IPS-NIHi7 (cell line): ENCODE results near the gene TMC3.
"Not testable (repeated sequence)": the region's sequence is repeated elsewhere in the genome, so short reads cannot be mapped to it uniquely, and the experiment has no call there.

Experiments used
- DNase-seq: peaks from one replicate; pipeline ENCODE4 v3.0.0; 2012; ENCODE audit warnings: mixed read lengths; ENCODE audit errors: extremely low spot score

TMC3 gene

DNA sequence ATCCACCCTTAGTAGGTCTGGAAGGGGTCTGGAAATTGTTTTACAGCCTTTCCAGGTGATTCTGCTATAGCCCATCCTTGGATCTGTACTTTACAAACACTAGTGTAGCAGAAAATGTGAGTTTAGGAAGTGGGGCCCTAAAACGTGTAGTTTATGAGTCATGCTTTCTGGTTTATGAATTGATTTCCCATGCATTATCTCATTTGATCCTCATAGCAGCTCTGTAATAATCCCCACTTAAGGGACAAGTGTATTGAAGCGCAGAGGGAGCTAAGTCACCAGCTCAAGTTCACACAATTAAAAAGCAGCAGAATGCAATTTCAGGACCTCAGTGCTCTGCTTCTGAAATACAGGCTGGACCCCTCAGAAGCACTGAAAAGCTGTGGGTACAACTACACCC lies 27.4 kb downstream of the TMC3 start:
- no peak for DNase-seq

DNA sequence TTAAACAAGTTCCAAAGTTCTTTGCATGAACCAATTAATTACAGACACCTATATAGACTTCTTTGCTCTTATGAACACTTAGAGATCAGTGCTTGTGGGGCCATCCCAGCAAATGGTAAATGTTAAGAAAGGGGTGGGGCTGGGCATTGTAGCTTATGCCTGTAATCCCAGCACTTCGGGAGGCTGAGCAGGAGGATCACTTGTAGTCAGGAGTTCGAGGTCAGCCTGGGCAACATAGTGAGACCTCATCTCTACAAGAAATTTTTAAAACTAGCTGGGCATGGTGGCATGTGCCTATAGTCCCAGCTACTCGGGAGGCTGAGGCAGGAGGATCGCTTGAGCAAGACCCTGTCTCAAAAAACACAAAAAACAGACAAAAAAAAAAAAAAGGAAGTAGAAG lies 30.6 kb downstream of the TMC3 start:
- DNase-seq = no peak

DNA sequence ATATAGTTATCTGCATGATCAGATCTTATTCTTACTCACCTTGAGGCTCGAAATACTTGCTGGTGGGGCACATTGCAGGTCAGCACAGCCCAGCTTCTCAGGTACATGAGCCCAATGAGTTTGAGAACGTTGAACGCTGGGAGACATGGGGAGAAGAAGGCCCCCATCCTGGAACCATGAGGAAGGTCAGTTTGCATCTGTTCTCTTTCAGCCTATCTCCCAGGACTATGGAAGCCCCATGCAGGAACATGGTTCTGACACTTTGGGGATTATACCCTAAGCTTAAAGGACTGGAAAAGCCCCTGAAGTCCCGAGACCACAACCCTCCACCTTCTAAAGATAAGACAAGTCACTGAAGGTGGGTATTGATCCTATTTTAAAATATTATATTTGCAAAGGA lies 32.7 kb downstream of the TMC3 start:
- DNase-seq = no peak

DNA sequence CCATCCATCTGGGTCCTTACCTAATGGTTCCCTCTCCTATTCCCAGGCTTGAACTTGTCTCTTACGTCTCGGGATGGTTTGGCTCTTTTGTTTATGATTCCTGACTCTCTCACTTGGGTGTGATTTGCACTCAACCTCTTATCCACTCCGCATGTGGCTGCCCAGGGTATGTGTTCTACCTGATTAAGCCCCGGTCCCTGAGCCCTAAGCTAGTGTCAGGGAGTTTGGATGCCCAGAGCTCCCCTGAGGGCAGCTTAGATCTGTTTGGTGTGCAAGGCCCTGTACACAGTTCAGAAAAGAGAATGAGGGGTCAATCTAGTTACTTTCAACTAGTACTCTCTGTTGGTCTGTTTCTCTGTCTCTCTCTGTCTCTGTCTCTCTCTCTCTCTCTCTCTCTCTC lies 34.2 kb downstream of the TMC3 start:
- no peak for DNase-seq

DNA sequence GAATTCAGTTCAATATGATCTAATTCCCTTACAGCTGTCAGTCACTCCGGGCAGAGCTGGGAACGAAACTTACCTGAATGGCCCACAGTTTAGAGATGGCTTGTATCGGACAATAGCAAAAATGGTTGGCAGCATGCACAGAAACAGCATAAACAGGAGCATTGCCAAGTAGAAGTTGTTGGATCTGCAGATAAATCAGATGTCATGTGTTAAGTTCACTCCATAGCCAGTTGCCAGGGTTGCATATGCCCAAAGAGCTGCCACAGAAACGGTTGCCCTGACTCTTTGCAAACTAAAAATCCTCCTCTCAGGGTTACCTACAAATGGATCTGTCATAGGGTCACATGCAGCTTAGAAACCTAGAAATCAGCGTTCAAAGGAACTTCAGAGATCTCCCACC lies 34.7 kb downstream of the TMC3 start:
- no peak for DNase-seq

DNA sequence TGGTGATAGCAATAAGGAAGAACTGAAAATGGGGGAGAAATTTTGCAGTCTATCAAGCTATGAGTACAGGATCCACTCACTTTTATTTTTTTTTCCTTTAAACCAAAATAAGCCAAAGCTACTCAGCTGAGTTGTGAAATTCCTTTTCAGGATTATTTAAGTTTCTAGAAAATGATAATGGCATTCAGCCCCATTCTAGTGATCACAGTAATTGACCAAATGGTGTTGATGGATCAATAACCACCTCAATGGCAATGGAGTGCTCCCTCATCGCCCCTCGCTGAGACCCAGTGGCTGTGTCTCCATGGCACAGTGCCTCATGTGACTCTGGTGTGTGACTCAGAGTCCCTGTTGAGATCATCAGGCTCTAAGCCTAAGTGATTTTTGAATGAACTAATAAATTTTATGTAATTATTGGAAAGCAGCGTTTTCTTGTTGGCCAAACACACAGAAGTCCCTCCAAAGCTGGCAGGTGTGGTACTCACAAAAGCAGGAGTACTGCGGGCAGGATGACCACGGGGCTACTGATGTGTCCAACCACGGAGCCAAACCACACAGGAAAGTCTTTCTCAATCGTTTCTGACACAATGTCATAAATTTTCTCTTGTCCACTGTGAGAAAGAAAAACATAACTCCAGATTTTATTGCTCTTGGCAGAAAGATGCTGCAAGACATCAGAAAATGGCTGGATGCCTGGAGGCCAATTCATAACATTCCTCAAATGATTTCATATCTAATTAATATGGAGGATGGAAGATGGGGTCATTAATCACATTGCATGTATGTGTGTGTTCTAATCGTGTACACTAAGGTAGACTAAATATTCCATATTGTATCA lies 35.6 kb downstream of the TMC3 start:
- no peak for DNase-seq

DNA sequence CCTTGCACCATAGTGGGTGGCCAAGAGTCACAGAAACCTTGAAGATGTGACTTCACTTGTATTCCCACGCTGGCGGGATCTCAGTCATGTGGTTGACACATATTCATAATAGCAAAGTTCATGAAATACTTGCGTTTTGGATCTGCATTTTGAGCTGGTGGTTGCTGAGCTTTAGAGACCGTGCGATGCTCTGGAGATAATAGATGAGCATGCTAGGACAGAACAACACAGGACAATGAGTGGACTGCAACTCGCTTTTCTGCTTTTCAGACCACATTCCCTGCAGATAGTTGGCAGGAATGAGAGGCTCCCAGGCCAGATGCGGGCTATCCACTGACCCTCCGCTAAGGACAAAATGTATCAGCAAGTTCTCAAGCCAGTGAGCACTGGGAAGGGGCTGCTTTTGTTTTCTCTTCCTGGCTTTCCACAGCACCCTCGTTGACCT lies 36.3 kb downstream of the TMC3 start:
- no peak for DNase-seq

DNA sequence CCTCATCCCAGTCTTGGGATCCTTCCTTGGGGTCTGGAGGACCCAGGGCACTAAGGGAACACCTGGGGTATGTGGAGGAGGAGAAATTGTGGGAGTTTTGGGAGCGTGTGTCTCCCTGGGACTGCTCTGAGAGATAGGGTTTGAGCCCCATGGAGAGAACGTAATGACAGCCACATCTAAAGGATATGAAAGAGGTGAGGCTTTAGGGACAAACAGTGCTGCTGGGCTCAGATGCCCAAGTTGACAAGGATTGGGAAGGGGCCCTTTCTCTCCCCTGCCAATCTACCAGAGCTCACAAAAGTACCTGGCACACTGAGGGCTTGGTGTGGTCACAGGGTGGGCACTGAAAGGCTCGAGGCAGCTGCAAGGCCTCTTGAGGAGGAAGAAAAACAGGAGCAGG lies 36.8 kb downstream of the TMC3 start:
- DNase-seq = no peak

DNA sequence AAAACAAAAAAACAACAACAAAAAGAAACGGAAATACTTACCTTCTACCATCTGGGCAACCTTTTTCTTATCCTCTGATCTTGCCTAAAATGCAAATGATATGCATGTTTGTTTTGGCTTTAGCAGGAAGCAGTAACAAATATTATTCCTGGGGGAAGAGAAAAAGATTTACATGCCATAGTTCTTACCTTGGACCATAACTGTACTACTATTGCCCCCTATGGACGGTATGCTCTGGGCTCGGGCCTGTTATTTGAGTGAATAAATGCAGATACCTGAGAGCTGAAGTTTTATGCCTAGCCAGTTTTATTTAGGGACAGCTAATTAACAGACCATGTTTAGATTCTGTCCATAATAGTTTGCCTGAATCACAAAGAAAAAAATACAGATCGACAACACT lies 37.4 kb downstream of the TMC3 start:
- no peak for DNase-seq

DNA sequence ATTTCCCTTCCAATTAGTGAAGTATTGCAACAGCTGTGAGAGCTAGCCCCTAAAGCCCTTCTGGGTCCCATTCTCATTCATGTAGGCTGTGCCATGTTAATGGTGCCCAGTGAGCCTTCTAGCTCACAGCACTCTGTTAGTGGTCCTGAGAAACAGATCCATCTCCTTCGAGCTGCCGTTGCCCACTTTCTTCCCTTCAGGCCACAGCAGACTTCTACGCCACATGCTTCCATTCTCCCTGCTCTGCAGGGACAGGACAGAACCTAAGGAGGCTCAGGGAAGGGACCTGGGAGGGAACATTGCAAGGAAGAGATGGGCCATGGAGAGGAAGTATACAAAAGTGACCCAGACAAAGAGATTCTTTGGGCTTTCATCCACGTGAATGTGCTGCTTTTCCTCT lies 38.4 kb downstream of the TMC3 start:
- DNase-seq = no peak

DNA sequence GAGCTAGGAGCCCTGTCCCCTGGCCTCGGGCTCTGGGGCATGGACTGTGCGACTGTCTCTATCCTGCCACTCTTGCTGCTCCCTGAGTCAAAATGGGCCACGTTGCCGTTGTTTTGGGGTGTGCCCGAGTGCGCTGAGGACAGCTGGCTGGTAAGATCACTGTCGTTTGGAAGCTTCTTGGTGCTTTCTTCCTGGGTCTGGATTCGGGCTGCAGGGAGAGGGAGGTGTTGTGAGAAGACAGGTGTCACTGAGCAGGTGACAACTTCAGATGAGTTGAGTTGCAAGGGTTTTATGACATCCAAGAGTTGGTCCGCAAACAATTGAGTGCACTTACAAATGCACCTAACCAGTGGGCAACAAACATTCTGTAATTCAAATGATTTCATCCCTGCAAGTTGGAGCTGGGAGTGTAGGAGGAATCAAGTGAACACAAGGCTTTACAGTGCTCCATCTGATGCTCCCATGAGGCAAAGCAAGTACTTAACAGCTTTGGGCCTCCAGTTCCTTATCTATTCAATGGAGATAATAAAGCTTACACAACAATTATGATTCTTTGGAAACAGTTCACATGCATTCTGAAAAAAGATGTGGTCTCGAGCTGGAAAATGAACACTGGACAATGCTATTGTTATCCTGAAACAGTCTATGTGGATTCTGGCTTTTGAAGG lies 39.1 kb downstream of the TMC3 start:
- no peak for DNase-seq

DNA sequence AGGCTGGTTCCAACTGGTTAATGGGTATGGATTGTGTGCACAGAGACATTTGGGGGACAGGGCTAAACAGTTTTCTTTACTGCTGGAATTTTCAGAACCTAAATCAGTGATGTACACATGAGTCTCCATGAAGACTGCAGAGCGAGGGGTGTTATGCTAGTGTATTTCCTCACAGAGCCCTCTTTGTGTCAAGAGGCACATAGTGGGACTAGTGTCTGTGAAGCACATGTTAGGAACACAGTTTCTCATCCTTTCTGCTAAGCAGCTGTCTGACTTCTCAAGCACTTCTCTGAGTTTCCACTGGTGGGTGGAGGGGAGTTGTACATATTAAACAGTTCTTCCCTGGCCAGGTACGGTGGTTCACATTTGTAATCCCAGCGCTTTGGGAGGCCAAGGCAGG lies 40.6 kb downstream of the TMC3 start:
- no peak for DNase-seq

DNA sequence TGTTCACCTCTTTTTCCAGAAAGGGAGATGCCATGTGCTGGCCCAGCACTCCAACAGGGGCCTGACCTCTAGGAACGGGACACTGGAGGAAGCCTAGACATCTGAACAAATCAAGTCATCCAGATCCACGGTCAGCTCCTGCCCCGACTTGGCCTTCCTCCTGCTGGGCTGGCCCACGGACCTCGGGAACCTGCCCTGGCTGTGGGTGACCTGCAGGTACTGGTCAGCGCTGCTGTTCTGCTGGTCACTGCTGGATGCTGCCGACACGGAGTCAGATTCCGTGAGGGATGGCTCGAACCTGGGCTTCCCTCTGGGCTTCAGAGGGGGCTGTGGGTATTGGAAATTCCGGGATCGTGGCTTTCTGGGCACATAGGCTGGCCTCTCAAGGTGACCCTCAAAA lies 41.7 kb downstream of the TMC3 start:
- no peak for DNase-seq

DNA sequence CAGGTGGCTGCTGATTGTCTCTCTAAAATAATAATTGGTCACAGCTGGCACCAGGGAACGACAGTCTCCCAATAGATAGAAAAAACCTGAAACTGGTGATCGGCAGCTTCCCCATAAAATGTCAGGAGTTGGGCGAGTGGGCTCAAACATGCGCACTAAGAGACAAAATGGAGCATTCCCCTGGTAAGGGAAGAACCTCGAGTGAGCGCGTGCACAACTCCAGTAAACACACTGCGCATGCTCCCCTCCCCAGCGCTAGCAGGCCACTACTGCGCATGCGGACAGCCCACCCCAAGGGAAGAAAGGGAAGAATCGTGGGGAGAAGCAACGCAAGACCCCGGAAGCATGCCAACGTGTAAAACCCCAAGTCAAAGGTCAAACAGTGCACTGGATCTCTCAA lies 42.4 kb downstream of the TMC3 start:
- DNase-seq = no peak

DNA sequence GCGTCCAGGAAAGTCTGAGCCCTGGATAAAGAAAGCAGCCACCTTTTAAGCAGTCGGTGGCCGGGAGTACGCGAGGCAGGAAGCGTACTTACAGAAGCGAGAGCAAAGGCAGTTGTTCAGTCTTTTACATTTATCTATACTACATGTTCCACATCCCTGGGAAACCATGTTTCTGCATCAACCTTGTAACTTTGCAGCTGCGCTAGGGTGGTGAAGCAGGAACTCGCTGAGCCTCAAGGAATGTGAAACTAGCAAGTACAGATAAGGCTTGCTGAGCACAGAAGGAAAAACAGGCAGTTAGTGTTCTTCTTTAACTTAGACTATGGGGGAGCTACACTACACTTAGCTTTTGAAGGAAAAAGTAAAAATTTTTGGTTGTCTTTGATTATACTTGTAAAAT lies 42.9 kb downstream of the TMC3 start:
- not testable (repeated sequence) for DNase-seq

DNA sequence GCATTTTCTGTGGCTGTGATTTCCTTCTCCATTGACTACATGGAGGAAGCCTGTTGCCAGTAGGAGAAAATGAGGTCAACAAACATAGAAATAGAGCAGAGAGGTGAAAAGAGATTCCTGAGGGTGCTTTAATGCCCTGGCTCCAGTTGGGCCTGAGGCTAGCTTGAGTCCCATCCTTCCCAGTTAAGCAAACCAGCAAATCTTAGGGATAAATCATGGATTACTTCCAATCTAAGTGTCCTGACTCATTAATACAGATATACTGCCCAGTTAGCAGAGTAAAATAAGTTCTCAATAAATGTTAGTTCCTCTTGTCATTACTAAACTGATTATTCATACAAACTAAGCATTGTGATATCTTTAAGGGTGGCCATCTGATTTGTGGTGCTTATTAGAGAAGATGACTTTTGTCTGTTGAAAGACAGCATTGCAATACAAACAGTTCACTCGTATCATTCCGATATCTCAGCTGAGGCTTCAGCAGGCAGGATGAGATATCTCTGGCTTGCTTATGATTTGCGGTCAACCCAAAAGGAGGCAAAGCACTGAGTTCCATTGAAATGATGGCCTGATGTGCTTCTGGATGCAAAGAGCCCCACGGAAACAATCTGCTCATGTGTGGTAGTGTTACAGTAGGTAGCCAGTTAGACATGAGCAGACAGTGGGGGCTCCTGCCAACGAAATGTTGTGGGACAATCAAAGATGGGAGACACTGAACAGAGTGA lies 43.5 kb downstream of the TMC3 start:
- DNase-seq = no peak

DNA sequence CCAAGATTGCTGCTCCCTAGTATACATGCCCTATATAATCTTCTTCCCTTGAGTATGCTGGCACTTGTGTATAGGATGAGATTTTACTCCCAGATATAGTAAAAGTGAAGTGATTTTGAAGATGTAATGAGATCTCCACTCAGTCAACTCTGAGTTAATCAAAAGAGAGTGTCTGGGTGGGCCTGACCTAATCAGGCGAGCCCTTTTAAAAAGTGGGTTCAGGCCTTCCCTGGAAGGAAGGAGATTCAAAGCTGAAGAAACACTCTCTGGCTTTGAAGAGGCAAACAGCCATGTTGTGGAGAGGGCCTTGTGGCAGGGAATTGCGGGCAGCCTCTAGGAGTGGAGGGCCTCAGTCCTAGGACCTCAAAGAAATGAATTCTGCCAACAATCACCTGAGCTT lies 44.6 kb downstream of the TMC3 start:
- no peak for DNase-seq

DNA sequence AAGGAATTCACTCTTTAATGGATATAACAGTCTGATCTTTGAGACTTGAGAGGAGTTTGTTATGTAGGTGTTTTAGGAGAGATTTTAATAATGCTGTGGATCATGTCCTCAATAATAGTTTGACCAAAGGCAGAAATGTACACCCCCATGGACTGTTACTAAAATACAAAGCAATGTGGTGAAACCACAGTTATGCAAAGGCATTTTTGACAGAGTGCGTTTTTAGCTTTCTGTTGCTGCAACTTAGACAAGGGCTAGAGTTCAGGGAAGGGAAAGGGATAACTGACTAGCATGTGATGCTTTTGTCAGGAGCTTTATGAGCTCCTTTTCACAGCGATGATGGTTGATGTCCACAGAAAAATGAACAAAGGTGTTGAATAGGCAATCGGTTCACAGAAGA lies 46.5 kb downstream of the TMC3 start:
- DNase-seq = no peak

DNA sequence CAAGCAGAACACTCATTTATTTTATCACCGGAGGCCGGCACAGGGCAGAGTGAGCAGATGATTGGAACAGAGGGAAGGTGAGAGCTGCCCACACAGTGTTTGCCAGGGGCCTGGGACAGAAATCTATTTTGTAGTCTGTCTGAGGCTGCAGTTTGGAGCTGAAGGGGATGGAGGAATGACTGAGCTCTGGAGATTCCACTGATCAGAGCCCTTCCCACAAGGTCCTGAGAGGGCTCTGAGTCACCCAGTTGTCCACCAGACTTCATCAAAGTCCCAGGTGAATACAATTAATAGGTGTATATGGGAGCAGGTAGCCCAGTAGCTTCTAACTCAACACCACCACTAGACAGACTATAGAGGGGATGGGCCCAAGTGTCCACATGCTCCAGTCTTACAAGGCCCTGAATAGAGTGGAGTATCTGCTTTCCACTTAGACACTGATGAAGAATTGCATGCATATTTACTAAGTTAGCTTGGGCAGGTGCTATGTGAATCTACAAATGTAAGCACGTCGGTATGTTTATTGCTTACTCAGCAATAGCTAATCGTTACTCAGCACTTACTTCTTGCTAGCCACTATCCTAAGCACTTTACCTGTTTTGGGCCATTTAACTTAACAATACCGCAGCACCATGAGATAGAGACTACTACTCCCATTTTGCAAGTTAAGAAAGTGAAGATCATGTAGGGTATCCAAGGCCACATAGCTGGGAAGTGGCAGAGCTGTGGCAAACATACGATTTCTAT lies 47.4 kb downstream of the TMC3 start:
- no peak for DNase-seq

DNA sequence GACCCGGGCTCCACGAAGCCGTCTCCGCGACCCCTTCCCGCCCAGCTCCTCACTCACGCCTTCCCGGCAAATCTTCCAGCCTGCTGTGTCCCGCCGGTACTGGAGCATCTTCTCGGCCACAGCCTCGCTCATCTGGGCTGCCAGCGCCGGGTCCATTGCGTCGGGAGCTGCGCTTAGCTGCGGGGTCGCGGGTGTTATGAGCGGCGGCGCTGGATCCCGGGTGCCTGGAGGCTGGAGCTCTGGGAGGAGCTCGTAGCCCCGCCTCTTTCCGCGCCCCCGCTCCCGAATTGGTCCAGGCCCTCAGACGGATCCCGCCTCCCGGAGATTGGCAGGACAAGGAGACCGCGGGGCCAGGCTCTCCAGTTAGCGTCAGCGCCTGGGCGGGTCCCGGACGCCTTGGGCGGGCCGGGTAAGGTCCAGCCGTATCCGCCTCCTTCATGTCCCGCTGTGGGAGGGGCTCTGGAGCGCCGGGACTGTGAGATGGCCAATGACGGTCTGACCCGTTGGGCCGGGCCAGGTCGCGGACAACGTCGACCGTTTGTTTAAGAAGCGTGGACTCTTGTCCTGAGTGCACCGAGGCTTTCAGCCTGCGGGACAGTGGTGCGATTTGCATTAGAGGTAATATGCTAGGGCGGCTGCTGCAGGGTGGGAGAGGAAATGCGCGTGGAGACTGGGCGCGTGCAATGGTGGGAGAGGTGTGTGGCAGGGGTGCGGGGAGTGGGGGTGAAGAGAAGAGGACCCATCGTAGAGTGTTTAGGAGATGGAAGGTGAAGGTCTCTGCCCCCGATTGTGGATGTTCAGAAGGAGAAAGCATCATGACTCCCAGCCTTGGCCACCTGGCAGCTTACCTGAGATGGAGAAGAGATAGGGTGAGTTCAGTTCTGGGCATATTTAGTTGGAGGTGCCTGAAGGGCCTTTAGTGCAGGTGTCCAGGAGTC lies 49.8 kb downstream of the TMC3 start, which contains the start of gene STARD5:
Gene STARD5, minus strand, starts transcription at position 198 of the 938 bp plus-strand sequence. Its CDS starts 42 bp downstream, at position 156.
- peak; percentile 100 for DNase-seq

DNA sequence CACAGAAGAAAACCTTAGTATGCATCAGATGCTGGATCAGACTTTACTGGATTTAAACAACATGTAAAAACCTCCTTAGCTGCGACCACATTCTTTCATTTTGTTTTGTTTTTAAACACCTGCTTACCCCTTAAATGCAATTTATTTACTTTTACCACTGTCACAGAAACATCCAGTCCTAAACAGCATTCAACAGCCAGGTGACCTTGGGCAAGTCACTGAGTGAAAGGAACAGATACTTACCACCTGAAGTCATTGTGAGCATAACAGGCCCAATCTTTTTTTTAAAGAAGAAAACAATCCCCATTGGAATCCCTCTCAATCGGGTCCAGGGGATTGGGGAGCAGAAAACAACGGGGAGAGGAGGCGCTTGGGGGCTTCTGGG lies 50.5 kb downstream of the TMC3 start:
- DNase-seq = no peak
